GM21515 (cell line): Measurements from ENCODE around the gene RPUSD3.
"Not testable (repeated sequence)": the region's sequence is repeated elsewhere in the genome, so short reads cannot be mapped to it uniquely, and the experiment has no call there.

Source experiments
- ATAC-seq: cut with Tn5 transposase; IDR thresholded peaks from one replicate; pipeline ENCODE4 v1.9.1; 2021; ENCODE audit not compliant: unreplicated experiment

RPUSD3 gene

DNA sequence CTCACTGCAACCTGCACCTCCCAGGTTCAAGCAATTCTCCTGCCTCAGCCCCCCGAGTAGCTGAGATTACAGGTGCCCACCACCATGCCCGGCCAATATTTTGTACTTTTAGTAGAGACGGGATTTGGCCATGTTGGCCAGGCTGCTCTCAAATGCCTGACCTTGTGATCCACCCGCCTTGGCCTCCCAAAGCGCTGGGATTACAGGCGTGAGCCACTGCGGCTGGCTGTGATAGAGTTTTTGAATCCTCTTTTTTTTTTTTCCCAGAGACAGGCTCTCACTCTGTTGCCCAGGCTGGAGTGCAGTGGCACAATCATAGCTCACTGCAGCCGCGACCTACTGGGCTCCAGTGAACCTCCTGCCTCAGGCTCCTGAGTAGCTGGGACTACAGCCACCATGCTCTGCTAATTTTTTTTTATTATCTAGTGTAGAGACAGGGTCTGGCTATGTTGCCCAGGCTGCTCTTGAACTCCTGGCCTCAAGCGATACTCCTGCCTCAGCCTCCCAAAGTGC is 21.4 kb upstream of the RPUSD3 start:
- ATAC-seq = not testable (repeated sequence)

DNA sequence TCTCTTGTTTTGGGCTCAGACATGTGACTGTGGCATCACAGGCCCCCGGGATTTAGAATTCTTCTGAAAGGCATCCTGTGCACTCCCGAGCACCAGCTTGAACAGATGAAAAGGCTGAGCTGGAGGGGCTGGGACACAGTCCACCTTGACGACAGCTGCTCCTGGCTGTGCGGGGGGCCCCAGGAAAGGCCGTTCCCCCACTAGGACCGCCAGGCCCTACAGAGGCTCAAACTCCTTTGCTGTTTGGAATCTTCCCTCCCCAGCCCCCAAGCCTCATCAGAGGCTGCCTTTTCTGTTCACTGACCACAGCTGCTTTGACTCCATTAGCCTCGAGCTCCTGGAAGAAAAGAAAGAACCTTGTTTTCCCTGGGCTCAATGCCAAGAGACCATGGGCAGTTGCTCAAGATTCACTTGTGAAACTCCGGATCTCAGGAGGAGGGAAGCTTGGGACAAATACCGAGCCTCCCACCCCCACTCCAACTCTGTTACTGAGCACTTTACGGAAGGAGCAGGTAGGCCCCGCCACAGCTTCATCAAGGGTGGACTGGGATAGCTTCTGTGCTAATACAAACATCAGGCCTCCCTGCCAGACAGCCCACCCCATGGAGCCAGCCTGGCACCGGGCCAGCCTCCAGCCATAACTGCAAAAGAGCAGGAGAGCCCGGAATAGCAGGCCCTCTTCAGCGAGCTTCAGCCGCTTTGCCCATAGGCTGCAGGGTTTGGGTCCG is 20.6 kb upstream of the RPUSD3 start:
- no peak for ATAC-seq

DNA sequence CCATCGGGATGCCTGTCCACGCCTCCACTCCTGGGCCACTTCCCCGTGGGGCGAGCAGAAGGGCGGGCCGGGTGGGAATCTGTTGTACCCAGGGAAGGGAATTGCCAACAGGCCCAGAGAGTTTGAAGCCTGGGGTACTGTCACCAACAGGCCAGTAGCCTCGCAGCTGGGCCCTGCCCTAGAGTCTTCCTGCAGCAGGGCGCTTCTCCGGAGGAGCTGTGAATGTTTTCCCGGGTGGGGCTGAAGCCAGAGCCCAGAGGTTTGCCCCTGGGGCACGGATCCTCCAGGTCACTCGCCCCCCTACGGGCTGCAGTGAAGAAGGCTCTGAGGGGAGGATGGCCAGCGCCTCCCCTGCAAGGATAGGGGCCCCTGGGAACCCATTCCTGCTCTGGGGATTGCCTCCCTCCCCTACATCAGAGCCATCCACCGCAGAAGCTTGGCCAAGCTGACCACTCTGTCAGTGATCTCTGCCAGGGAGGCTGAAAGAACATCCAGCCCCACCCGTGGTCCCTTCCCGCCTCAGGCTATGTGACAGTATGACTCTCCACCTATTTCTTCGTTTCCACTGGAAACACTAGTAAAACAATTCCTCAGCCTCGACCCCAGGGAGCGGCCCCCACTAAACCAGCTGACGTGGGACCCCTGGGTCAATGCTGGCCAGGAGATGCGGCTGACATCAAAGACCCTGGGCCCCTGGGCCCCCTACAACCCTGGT is 19.4 kb upstream of the RPUSD3 start:
- no peak for ATAC-seq

DNA sequence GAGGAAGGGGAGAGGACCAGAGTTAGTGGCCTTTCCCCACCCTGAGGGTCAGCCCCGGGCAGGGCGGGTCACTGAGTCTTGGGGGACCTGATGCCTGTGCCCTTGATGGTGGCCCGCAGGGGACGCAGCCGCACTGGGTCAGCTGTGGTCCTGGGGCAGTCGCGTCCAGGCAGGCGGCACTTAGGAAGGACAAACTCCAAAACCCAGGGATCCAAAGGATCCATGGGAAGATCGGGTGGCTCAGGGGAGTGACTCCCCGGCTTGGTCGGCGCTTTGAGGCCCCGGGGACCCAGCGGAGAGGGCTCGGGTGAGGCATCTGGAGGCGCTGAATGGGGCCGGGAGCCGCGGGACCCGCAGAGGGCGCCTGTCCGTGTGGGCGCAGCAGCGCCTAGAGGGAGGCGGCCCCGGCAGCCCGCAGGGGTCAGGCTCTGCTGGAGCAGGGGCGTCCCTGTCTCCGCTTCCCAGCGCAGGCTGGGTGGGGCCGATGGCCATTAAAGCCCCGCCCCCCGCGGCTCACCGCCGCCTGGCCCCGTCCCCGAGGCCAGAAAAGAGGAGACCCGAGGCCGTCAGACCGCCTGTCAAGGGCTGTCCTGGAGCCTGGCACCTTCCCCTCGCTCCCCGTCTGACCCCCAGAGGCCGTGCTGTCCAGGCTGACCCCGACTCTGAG is 18.7 kb upstream of the RPUSD3 start:
- no peak for ATAC-seq

DNA sequence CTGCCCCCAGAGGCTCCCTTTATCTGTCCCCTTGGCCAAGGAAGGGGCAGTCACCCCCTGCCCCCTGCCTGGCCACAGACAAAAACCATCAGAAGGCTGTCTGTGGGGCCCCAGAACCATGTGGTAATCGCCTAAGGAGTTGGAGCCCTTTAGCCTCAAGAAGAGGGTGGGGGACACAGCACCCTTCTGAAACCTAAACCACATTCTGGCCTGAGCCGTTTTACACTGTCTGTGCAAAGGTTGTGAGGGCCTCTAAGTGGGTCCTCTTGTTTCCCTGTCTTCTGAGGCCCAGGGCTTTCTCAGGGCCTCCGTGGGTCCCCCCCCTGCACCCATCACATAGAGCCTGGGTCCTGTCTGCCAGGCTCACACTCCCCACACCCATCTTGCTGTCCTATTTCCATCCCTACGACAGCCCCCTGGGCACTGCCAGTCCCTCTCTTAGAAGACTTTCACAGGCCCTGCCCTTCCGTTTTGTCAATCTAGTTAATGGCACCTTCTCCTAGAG is 17.9 kb upstream of the RPUSD3 start:
- no peak for ATAC-seq

DNA sequence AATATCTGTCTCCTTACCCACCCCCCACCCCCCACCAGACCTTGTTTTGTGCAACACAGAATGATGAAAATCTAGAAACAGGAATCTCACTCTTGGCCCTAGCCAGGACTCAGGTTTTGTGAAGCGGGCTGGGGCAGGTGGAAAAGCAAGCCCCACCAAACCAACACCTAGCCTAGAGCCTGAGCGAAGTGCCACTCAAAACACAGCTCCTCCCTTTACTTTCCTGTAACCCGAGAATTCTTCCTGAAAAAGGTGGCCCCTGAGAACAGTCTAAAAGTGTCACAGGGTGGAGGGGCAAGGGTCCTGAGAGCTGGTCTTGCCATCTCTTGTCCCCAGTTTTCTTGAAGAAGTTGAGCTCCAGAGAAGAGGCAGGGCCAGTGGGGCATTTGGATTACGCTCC is 17.4 kb upstream of the RPUSD3 start:
- no peak for ATAC-seq

DNA sequence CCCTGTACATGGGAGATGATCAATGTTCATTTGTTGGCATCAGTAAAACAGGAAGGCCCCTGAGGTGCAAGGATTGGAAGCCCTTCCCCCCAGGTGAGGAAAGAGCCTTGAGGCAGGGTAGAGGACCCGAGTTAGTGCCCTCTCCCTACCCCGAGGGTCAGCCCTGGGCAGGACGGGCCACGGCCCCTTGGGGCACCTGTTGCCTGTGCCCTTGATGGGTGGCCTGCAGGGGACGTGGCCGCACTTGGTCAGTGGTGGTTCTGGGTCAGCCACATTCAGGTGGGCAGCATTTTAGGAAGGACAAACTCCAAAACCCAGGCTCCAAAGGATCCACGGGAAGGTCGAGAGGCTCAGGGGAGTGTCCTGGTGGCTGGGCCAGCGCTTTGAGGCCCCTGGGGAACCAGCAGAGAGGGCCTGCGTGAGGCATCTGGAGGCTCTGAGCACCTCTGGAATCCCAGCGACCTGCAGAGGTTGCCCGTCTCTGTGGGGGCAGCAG is 15.8 kb upstream of the RPUSD3 start:
- no peak for ATAC-seq

DNA sequence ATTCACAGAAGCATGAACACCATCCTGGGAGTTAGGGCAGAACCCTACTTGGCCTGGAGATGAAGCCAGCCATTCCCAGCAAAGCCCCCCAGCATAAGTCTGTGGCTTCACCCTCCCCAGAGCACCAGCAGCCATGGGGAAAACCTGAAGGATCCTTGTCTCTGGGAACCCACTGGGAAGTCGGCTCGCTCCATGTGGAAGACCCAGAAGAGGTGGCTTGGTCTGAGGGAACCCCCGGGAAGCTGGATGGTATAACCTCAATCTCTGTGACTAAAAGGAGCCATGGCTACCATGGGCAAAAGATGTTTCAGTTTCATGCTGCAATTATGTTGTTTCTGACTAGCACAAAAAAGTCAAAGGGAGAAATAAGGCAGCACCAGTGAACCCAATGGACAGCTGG is 11.8 kb upstream of the RPUSD3 start:
- no peak for ATAC-seq

DNA sequence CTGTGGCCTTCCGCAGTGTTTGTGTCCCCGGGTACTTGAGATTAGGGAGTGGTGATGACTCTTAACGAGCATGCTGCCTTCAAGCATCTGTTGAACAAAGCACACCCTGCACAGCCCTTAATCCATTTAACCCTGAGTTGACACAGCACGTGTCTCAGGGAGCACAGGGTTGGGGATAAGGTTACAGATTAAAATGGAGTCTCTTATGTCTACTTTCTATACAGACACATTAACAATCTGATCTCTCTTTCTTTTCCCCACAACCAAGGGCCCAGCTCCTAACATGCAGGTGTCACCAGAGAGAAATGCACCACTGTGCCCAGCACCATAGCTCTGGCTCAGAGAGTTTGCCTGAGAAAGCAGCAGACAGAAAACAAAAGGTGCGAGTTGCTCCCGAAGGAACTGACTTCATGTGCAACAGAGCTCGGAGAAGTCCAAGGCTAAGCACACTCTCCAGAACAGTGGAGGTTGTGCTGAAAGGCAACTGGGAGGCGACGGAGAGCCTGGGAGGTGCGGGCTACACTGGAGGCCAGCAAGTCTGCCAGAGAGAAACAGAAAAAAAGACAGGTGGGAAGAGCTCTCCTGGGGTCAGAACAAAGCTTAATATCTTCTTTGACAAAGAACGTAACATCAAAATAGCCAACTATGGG is 10.6 kb upstream of the RPUSD3 start:
- not testable (repeated sequence) for ATAC-seq

DNA sequence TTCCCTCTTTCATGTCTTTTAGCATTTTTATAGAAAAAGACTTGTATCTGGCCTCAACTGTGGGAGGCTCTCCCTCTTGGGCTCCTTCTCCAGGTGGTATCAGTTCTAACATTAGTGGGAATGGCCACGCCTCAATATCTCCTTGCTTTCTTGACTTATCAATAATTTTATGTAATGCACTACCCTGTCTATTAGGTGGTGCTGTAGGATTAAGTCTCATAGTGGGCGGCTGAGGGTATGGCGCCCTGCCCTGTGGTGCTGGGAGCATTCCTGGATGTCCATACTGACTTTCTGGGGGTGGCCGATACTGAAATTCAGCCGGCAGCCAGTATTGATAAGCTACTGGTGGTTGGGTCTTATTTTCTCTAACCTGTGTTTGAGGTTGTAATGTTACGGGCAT is 8.7 kb upstream of the RPUSD3 start:
- ATAC-seq = no peak

DNA sequence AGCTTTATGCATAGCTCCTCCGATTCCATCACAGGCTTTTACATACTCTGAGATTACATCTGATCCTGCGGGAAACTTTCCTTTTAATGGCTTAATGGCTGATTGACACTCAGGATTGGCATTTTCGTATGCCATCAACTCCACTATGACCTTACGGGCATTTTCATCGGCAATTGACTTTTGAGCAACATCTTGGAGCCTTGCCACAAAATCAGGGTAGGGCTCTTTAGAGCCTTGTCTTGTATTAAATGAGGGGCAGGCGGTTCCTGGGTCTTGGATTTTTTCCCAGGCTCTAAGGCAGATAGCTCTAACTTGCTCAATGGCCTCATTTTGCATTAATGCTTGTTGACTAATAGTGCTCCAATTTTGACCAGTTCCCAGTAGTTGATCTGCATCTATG is 8.1 kb upstream of the RPUSD3 start:
- ATAC-seq = not testable (repeated sequence)

DNA sequence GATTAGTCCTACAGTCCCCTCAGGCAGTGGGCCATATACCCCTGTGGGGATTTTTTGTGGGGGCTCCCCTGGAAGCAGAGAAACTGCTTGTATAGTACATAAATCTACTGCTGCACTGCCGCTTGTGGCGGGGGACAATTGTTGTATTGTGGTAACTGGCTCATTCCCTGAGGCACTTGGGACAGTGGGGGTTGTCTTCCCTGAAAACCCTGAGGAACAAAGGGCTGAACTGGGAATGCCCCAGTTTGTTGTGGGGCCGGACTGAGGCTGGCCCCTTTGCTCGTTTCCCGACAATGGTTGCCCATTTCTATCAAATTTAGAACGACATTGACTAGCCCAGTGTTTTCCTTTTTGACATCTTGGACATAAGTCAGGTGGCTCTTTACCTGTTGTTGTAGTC is 7.6 kb upstream of the RPUSD3 start:
- not testable (repeated sequence) for ATAC-seq

DNA sequence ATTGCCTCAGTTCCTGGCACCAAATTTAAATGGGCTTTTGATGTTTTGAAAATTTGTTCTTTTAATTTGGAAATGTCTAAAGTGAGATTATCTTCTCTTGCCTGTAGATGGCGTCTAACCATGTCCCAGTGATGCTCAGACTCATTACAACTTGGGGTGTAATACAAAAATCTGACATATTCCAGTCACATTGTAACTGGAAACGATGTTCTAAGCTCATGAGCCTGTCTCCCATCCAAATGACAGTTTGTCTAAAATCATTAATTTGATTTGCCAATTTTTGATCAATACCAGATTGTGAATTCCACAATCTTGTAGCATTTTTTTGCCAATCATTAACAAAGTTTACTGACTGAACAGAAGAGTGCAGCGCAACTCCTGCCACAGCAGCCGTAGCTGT is 5.1 kb upstream of the RPUSD3 start:
- not testable (repeated sequence) for ATAC-seq

DNA sequence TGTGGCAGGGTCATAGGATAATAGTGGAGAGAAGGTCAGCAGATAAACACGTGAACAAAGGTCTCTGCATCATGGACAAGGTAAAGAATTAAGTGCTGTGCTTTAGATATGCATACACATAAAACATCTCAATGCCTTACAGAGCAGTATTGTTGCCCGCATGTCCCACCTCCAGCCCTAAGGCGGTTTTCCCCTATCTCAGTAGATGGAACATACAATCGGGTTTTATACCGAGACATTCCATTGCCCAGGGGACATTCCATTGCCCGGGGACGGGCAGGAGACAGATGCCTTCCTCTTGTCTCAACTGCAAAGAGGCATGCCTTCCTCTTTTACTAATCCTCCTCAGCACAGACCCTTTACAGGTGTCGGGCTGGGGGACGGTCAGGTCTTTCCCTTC is 4.1 kb upstream of the RPUSD3 start:
- ATAC-seq = not testable (repeated sequence)

DNA sequence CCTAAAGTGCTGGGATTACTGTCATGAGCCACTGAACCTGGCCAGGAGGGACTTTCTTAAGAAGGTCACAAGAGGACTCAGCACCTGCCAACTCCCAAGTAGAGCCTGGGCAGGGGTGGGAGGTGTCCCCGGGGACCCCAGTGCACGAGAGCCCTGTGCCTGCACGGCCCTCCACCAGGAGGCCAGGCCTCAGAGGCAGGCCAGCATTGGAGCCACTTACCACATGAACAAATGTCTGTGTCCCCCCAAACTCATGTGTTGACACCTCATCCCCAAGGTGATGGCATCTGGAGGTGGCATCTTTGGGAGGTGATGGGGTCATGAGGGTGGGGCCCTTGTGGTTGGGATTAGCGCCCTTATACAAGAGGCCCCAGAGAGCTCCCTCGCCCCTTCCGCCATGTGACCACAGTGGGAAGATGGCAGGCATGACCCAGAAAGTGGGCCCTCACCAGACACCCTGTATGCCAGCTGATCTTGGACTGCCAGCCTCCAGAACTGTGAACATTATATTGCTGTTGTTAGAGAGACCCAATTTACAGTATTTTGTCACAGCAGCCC is 3.2 kb upstream of the RPUSD3 start:
- ATAC-seq = no peak

DNA sequence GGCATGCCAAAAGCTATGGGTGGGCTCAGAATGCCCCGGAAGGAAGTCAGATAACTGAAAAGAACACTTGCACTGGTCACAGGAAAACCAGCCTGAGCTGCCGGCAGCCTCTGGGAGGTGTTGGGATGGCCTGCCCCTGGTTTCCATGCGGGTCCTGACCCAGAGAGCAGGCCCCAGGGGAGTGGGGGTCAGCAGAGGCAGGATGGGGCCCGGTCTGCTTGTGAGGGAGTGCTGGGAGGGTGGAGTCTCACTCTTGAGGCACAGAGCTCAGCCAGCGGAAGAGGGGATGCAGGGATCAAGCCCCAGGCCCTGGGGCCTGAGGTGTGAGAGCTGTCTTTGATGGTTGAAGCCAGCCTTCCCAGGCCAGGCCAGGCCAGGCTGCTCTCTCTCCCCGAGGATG is 2.4 kb upstream of the RPUSD3 start:
- ATAC-seq = no peak

DNA sequence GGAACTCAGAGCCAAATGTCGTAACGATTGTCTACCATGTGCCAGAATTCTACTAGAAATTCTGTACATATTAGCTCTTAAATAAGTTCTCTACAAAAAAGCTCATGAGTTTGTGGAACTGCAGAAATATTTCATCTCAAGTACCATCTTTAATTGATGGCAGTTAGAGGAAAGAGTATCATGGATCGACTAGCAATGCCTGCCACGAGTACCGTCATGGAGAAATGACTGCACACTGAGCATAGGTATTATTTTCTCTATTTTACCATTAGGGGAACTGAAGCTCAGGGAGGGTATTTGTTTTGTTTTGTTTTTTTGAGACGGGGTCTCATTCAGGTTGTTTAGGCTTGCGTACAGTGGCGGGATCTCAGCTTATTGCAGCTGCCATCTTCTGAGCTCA is 2.8 kb downstream of the RPUSD3 start:
- no peak for ATAC-seq

DNA sequence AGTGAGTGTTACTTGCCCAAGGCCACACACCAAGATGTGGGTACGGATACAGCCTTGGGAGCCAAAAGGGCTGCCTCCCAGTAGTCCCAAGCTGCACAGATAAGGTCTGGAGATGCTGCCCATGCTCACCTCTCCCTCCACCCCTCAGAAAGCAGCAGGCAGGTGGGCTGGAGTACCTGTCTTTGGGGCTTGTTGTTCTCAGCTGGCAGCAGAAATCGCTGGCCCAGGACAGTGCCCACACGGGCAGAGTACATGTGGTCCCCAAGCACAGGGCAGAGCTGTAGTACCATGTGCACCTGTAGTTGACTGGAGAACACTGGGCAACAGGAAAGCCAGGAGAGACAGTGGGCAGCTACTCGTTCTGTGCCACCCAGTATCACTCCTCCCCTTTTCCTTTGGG is 5.0 kb downstream of the RPUSD3 start:
- ATAC-seq = no peak

DNA sequence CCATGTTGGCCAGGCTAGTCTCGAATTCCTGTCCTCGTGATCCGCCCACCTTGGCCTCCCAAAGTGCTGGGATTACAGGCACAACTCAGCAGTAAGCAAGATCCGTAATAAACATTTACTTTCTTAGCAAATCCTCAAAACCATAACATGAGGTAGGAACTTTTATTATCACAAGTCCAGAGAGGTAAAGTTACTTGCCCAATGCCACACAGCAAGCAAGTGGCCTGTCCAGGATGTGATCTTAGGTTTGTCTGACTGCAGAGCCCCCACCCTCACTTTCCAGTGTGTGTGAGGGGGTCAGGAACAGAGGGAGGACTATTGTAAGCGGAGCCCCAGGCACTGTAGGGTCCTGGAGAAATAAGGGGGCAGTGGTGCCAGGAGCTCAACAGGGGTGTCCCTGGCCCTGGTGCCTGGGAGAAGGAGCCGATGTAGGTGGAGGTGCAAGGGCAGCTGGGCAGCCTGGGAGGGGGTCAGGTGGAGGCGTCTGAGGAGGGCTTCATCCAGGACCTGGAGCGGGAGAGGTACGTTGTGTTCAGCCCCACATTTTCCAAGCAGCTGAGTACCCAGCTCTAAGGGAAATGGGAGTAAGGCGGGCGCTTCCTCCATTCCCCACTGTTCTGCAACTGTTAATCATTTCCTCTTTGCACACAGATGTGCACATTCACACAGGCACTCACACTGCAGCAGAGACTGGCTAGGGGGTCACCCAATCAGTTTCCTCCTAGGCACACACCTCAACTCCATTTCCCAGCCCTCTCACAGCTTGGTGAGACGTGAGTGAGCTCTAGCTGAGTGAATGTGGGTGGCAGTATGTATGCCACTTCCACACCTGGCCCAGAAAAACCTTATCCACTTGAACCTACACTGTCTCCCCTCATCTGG is 5.9 kb downstream of the RPUSD3 start:
- ATAC-seq = no peak
